Endodermal cell (in vitro differentiated cells): ENCODE measurements around the gene SF3A2. TPM values are rescaled to one million over a fixed set of nuclear protein-coding genes. Genes with fewer than 3 reads are reported as not detected.

Experiments used
- DNase-seq: peaks from one replicate; pipeline ENCODE4 v3.0.0-alpha.2; 2017
- H3K27ac ChIP-seq: 2 replicates; pipeline ENCODE4 v1.5.1; 2013; ENCODE audit warnings: mild to moderate bottlenecking, low read depth, low read length, moderate library complexity
- H3K27me3 ChIP-seq: 2 replicates; pipeline ENCODE4 v1.6.1; 2013; ENCODE audit warnings: mild to moderate bottlenecking, low read length, moderate library complexity; ENCODE audit not compliant: insufficient read depth, control insufficient read depth, poor library complexity, severe bottlenecking
- H3K36me3 ChIP-seq: 2 replicates; pipeline ENCODE4 v1.7.0; 2013; ENCODE audit warnings: mild to moderate bottlenecking, low read length, moderate library complexity; ENCODE audit not compliant: control insufficient read depth, insufficient read depth
- H3K4me1 ChIP-seq: one replicate; pipeline ENCODE4 v1.7.0; 2013; ENCODE audit warnings: low read length; ENCODE audit not compliant: control insufficient read depth, insufficient read depth
- H3K4me3 ChIP-seq: 2 replicates; pipeline ENCODE4 v1.5.1; 2013; ENCODE audit warnings: mild to moderate bottlenecking, low read length, moderate library complexity
- H3K9ac ChIP-seq: 2 replicates; pipeline ENCODE4 v1.6.1; 2013; ENCODE audit warnings: mild to moderate bottlenecking, low read length, moderate library complexity; ENCODE audit not compliant: poor library complexity, severe bottlenecking; ENCODE audit errors: extremely low read depth
- H3K9me3 ChIP-seq: 2 replicates; pipeline ENCODE4 v1.6.1; 2013; ENCODE audit warnings: mild to moderate bottlenecking, low read length, moderate library complexity; ENCODE audit not compliant: control insufficient read depth
- H3K27ac Mint-ChIP-seq: 2 replicates; pipeline ENCODE4 v1.8.0; 2020; ENCODE audit warnings: mixed read lengths
- H3K27me3 Mint-ChIP-seq: 2 replicates; pipeline ENCODE4 v1.8.0; 2021; ENCODE audit warnings: mild to moderate bottlenecking, mixed read lengths; ENCODE audit not compliant: insufficient read depth
- H3K36me3 Mint-ChIP-seq: 2 replicates; pipeline ENCODE4 v1.8.0; 2020; ENCODE audit warnings: low read depth, mixed read lengths
- H3K4me1 Mint-ChIP-seq: 2 replicates; pipeline ENCODE4 v1.8.0; 2020; ENCODE audit warnings: mixed read lengths
- H3K4me3 Mint-ChIP-seq: 2 replicates; pipeline ENCODE4 v1.8.0; 2020; ENCODE audit warnings: mild to moderate bottlenecking, moderate library complexity, mixed read lengths
- H3K9me3 Mint-ChIP-seq: 2 replicates; pipeline ENCODE4 v1.8.0; 2020; ENCODE audit warnings: mild to moderate bottlenecking, mixed read lengths
- whole genome bisulfite sequencing, 2 experiments: methylation state at CpG; one replicate each; pipeline versions ENCODE4 v1.1.5 to v1.1.7; 2013; ENCODE audit warnings: missing lambda C conversion rate in 2 of 2, mixed read lengths in 1 of 2; ENCODE audit not compliant: insufficient coverage in 1 of 2, insufficient read length in 1 of 2; 5-methylcytosine and 5-hydroxymethylcytosine counted together
- total RNA-seq, 2 donors: library from RNA; stranded (reverse); fragmentation: NEBNext Ultra II Directional in 1 of 2; extraction: Animal tissue kit (Norgen Biotek cat#: 25700) in 1 of 2; gene quantifications; 2 replicates in 1 of 2; 3 replicates in 1 of 2; pipeline ENCODE4 v1.2.1, GENCODE V29; 2021
- TF ChIP-seq, protein P1 (sequence below): fragments of 200-600 bp; sonication (generic); conservative IDR thresholded peaks from 2 replicates; pipeline ENCODE4 v1.5.0; 2021; ENCODE audit warnings: antibody characterized with exemption, mild to moderate bottlenecking

The SF3A2 gene
- total RNA-seq, 2 donors from 2014 or later = 126 to 132 TPM

DNA sequence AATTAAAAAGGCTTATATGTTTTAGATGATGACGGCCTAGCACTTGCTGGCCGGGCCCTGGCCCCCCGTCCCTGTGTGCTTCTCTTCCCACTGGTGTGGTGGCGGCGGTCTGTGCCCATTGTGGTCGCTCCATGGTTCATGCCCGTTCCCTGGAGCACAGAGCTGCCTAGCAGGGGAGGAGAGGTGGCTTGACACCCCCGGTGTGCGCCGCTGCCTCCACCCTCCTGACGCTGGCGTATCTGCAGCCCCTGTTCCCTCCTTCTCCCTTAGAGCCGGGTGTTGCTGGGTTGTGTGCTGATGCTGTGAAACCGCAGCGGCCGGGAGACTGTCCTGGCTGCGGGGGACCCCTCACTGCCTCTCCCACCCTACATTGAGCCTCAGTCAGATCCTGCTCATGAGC lies 43.8 kb upstream of the SF3A2 start:
- no peaks in the 10 kb centered on the region for H3K4me1 ChIP-seq
- H3K27ac Mint-ChIP-seq = peak overlapping the region; percentile 23
- no peaks in the 10 kb centered on the region for H3K27me3 ChIP-seq
- no peak overlapping the region for H3K9ac ChIP-seq
- WGBS, 2 experiments = 94 to 100% methylated on average over 6 to 17 of the region's 17 CpGs
- no peak for DNase-seq
- no peaks in the 10 kb centered on the region for H3K9me3 ChIP-seq
- no peak overlapping the region for H3K27ac ChIP-seq
- H3K36me3 ChIP-seq = peaks cover 8% of the 10 kb centered on the region
- no peaks in the 10 kb centered on the region for H3K4me1 Mint-ChIP-seq
- H3K9me3 Mint-ChIP-seq = no peaks in the 10 kb centered on the region
- no peak overlapping the region for H3K4me3 ChIP-seq
- no peak overlapping the region for H3K4me3 Mint-ChIP-seq
- no peaks in the 10 kb centered on the region for H3K27me3 Mint-ChIP-seq
- TF ChIP-seq, protein P1, sequence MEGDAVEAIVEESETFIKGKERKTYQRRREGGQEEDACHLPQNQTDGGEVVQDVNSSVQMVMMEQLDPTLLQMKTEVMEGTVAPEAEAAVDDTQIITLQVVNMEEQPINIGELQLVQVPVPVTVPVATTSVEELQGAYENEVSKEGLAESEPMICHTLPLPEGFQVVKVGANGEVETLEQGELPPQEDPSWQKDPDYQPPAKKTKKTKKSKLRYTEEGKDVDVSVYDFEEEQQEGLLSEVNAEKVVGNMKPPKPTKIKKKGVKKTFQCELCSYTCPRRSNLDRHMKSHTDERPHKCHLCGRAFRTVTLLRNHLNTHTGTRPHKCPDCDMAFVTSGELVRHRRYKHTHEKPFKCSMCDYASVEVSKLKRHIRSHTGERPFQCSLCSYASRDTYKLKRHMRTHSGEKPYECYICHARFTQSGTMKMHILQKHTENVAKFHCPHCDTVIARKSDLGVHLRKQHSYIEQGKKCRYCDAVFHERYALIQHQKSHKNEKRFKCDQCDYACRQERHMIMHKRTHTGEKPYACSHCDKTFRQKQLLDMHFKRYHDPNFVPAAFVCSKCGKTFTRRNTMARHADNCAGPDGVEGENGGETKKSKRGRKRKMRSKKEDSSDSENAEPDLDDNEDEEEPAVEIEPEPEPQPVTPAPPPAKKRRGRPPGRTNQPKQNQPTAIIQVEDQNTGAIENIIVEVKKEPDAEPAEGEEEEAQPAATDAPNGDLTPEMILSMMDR = no peak
- peaks cover 41% of the 10 kb centered on the region for H3K36me3 Mint-ChIP-seq

DNA sequence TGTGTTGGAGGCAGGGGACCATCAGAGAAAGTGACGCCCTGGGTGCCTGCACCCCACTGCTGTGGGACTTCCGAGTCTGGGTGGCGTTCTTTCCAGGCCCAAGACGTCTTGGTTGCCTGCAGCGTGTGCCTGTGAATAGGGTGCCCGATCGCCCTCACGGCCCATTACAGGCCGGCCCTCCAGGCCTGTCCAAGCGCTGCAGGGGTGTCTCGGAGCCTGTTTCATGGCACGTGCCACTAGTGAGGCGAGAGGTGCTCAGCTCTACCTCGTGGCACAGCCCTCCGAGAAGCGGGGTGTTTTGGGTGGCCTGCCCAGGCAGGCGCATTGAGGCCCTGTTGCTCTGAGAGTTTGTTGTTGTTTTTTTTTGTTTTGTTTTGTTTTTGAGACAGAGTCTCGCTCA lies 42.8 kb upstream of the SF3A2 start:
- TF ChIP-seq, protein P1 = no peak
- no peak overlapping the region for H3K4me3 ChIP-seq
- H3K9ac ChIP-seq = no peak overlapping the region
- no peaks in the 10 kb centered on the region for H3K9me3 ChIP-seq
- peaks cover 5% of the 10 kb centered on the region for H3K36me3 ChIP-seq
- H3K4me1 ChIP-seq = no peaks in the 10 kb centered on the region
- no peak overlapping the region for H3K4me3 Mint-ChIP-seq
- no peaks in the 10 kb centered on the region for H3K27me3 ChIP-seq
- peaks cover 37% of the 10 kb centered on the region for H3K36me3 Mint-ChIP-seq
- DNase-seq = no peak
- H3K9me3 Mint-ChIP-seq = no peaks in the 10 kb centered on the region
- 93 to 96% methylated on average over 15 to 18 of the region's 18 CpGs for WGBS, 2 experiments
- H3K4me1 Mint-ChIP-seq = no peaks in the 10 kb centered on the region
- H3K27ac ChIP-seq = no peak overlapping the region
- peak overlapping the region; percentile 23 for H3K27ac Mint-ChIP-seq
- no peaks in the 10 kb centered on the region for H3K27me3 Mint-ChIP-seq

DNA sequence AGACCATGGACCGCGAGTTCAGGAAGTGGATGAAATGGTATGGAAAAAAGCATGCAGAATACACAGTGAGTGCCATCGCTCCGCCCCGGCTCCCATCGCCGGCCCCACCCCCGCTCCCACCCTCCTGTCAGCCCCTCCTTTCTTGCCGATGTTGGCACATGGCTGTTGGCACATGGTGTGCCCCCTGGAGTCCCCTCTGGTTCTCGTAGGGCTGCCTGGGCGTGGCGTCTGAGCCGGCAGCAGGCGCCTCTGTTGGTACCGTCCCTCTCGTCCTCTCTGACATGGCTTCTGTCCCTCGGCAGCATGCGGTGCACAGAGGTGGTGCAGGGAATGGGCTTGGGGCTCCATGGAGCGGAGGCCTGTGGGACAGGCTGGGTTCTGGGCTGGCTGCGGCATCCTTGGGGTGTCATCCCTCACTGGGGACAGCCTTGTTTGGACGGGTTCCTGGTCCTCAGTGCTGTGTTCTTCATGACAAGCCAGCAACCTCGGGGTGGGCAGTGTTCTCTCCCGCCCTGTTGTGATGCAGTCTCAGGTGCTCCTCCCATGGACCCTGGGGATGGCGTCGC lies 42.0 kb upstream of the SF3A2 start:
- no peak for DNase-seq
- no peak overlapping the region for H3K4me3 Mint-ChIP-seq
- no peaks in the 10 kb centered on the region for H3K27me3 ChIP-seq
- no peaks in the 10 kb centered on the region for H3K27me3 Mint-ChIP-seq
- H3K36me3 ChIP-seq = peaks cover 4% of the 10 kb centered on the region
- no peaks in the 10 kb centered on the region for H3K9me3 ChIP-seq
- H3K4me3 ChIP-seq = no peak overlapping the region
- H3K4me1 Mint-ChIP-seq = no peaks in the 10 kb centered on the region
- H3K4me1 ChIP-seq = no peaks in the 10 kb centered on the region
- no peak overlapping the region for H3K27ac Mint-ChIP-seq
- no peak overlapping the region for H3K9ac ChIP-seq
- no peak overlapping the region for H3K27ac ChIP-seq
- TF ChIP-seq, protein P1 = no peak
- WGBS, 2 experiments = 94 to 95% methylated on average over 17 to 24 of the region's 25 CpGs
- H3K9me3 Mint-ChIP-seq = no peaks in the 10 kb centered on the region
- H3K36me3 Mint-ChIP-seq = peaks cover 37% of the 10 kb centered on the region
